ENCODE data around the gene RTL1. TPM values are rescaled to one million over a fixed set of nuclear protein-coding genes. Genes with fewer than 3 reads are reported as not detected.

Gene RTL1
- total RNA-seq, 1 donor from 2014 or later: 159 TPM

DNA sequence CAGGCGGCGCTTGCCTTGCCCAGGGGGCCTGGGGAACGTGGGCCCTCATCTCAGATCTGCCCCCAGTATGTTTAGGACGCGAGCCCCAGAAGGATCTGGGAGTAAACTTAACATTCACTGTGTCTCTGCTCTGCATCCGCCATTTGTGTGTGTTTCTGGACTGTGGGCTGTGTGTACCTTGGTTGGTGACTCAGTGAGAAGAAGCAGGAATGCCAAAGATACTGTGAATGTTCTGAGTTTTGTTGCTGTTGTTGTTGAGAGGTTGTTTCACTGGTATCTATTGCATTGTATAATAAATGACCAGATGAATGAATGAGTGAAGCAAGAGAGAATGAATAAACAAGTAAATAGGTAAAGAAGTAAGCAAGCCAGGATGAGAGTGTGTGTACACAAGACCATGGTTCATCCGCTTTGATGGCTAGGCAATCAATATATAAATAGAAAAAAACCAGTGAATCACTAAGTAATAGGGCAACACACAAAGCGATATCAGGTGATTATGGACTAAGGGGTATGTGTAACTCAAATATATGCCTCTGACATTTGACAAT is 57.1 kb downstream of the RTL1 start:
- no peak for DNase-seq (ENCODE audit: low spot score, unreplicated experiment)
- no peak for TF ChIP-seq CTCF (IDR thresholded peaks at IDR 0.05; ENCODE audit: unreplicated experiment)
- H3K27ac Mint-ChIP-seq: no peak overlapping the region
- no peaks in the 10 kb centered on the region for H3K36me3 Mint-ChIP-seq (ENCODE audit: insufficient read depth)
- peaks cover 3% of the 10 kb centered on the region for H3K9me3 Mint-ChIP-seq (ENCODE audit: low read depth)
- no peak overlapping the region for H3K4me3 Mint-ChIP-seq (ENCODE audit: low read depth)
- H3K27me3 Mint-ChIP-seq: no peaks in the 10 kb centered on the region
- H3K4me1 Mint-ChIP-seq (ENCODE audit: low read depth): peaks cover 25% of the 10 kb centered on the region

GRCh38 chr14:100845341-100845740 is 58.2 kb downstream of the RTL1 start:
- DNase-seq (ENCODE audit: low spot score, unreplicated experiment): no peak
- TF ChIP-seq CTCF (IDR thresholded peaks at IDR 0.05; ENCODE audit: unreplicated experiment): no peak
- no peaks in the 10 kb centered on the region for H3K36me3 Mint-ChIP-seq (ENCODE audit: insufficient read depth)
- H3K9me3 Mint-ChIP-seq (ENCODE audit: low read depth): no peaks in the 10 kb centered on the region
- peak overlapping the region; percentile 14 for H3K27ac Mint-ChIP-seq
- H3K27me3 Mint-ChIP-seq: no peaks in the 10 kb centered on the region
- no peak overlapping the region for H3K4me3 Mint-ChIP-seq (ENCODE audit: low read depth)
- H3K4me1 Mint-ChIP-seq (ENCODE audit: low read depth): peaks cover 31% of the 10 kb centered on the region

GRCh38 chr14:100844846-100845245 is 58.7 kb downstream of the RTL1 start:
- DNase-seq (ENCODE audit: low spot score, unreplicated experiment): no peak
- H3K27me3 Mint-ChIP-seq: no peaks in the 10 kb centered on the region
- H3K4me1 Mint-ChIP-seq (ENCODE audit: low read depth): peaks cover 36% of the 10 kb centered on the region
- no peaks in the 10 kb centered on the region for H3K36me3 Mint-ChIP-seq (ENCODE audit: insufficient read depth)
- TF ChIP-seq CTCF (IDR thresholded peaks at IDR 0.05; ENCODE audit: unreplicated experiment): no peak
- no peak overlapping the region for H3K4me3 Mint-ChIP-seq (ENCODE audit: low read depth)
- H3K9me3 Mint-ChIP-seq (ENCODE audit: low read depth): no peaks in the 10 kb centered on the region
- peak overlapping the region; percentile 92 for H3K27ac Mint-ChIP-seq

- peaks cover 39% of the 10 kb centered on the region for H3K4me1 Mint-ChIP-seq (ENCODE audit: low read depth)
- DNase-seq (ENCODE audit: low spot score, unreplicated experiment): no peak
- H3K27ac Mint-ChIP-seq: peak overlapping the region; percentile 92
- no peak for TF ChIP-seq CTCF (IDR thresholded peaks at IDR 0.05; ENCODE audit: unreplicated experiment)
- no peaks in the 10 kb centered on the region for H3K36me3 Mint-ChIP-seq (ENCODE audit: insufficient read depth)
- H3K9me3 Mint-ChIP-seq (ENCODE audit: low read depth): no peaks in the 10 kb centered on the region
- no peaks in the 10 kb centered on the region for H3K27me3 Mint-ChIP-seq
- H3K4me3 Mint-ChIP-seq (ENCODE audit: low read depth): peak overlapping the region; percentile 17
Observed at GRCh38 chr14:100844421-100844820, 59.1 kb downstream of the RTL1 start.

GRCh38 chr14:100844082-100844408 is 59.5 kb downstream of the RTL1 start:
- no peak overlapping the region for H3K4me3 Mint-ChIP-seq (ENCODE audit: low read depth)
- no peak for DNase-seq (ENCODE audit: low spot score, unreplicated experiment)
- peak overlapping the region; percentile 92 for H3K27ac Mint-ChIP-seq
- peaks cover 43% of the 10 kb centered on the region for H3K4me1 Mint-ChIP-seq (ENCODE audit: low read depth)
- no peaks in the 10 kb centered on the region for H3K27me3 Mint-ChIP-seq
- no peaks in the 10 kb centered on the region for H3K36me3 Mint-ChIP-seq (ENCODE audit: insufficient read depth)
- no peaks in the 10 kb centered on the region for H3K9me3 Mint-ChIP-seq (ENCODE audit: low read depth)
- no peak for TF ChIP-seq CTCF (IDR thresholded peaks at IDR 0.05; ENCODE audit: unreplicated experiment)
